ENCODE measurements around the gene KANSL1. TPM values are rescaled to one million over a fixed set of nuclear protein-coding genes. Genes with fewer than 3 reads are reported as not detected.

Gene KANSL1
- total RNA-seq, 1 experiment from 2014 or later: 55.5 TPM

DNA sequence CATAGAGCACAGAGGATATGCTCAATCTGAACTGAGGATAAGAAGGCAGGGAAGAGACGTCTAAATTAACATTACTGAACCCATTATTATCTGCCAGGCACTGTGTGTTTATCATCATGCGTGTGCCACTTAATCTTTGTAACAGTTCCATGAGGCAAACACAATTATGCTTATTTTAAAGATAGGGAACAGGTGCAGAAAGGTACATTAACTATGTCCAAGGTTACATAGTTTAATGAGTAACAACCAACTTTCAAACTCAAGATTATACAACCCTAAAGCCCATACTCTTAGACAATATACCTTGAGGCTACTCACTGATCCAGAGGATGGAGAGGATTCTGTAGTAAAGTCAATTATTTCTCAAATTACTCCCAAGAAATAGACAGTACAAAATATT is 151.0 kb downstream of the KANSL1 start:
- POLR2A ChIA-PET: no interaction called here
- DNase-seq (ENCODE audit: low read depth, low spot score): no peak
- Histone ChIP-seq H3K9me3 (ENCODE audit: control insufficient read depth, insufficient read depth, low read depth, low read length) (no peaks in the 10 kb centered on the region), H3K36me3 (ENCODE audit: control insufficient read depth, insufficient read depth, low read length) (peaks cover 21% of the 10 kb centered on the region), H3K4me3 (ENCODE audit: low read depth in 2 of 2, low read length in 2 of 2) (no peak overlapping the region), H3K27me3 (ENCODE audit: control insufficient read depth, insufficient read depth, low read length) (no peaks in the 10 kb centered on the region), H3K4me1 (ENCODE audit: control insufficient read depth, insufficient read depth, low read length) (no peaks in the 10 kb centered on the region; the same call in 1 of the 2 replicates), H3K27ac (ENCODE audit: low read length) (no peak overlapping the region)
- CTCF ChIA-PET: no interaction called here
- ATAC-seq: no peak
- TF ChIP-seq TCF7L2 (IDR thresholded peaks at IDR 0.05; ENCODE audit: low read depth, low read length): no peak
- no peak for TF ChIP-seq SIN3A (IDR thresholded peaks at IDR 0.05; ENCODE audit: borderline replicate concordance, insufficient read depth, low read depth, low read length)
- no peak for TF ChIP-seq POLR2AphosphoS5 (IDR thresholded peaks at IDR 0.05; ENCODE audit: low read depth, low read length)
- TF ChIP-seq, protein P1, sequence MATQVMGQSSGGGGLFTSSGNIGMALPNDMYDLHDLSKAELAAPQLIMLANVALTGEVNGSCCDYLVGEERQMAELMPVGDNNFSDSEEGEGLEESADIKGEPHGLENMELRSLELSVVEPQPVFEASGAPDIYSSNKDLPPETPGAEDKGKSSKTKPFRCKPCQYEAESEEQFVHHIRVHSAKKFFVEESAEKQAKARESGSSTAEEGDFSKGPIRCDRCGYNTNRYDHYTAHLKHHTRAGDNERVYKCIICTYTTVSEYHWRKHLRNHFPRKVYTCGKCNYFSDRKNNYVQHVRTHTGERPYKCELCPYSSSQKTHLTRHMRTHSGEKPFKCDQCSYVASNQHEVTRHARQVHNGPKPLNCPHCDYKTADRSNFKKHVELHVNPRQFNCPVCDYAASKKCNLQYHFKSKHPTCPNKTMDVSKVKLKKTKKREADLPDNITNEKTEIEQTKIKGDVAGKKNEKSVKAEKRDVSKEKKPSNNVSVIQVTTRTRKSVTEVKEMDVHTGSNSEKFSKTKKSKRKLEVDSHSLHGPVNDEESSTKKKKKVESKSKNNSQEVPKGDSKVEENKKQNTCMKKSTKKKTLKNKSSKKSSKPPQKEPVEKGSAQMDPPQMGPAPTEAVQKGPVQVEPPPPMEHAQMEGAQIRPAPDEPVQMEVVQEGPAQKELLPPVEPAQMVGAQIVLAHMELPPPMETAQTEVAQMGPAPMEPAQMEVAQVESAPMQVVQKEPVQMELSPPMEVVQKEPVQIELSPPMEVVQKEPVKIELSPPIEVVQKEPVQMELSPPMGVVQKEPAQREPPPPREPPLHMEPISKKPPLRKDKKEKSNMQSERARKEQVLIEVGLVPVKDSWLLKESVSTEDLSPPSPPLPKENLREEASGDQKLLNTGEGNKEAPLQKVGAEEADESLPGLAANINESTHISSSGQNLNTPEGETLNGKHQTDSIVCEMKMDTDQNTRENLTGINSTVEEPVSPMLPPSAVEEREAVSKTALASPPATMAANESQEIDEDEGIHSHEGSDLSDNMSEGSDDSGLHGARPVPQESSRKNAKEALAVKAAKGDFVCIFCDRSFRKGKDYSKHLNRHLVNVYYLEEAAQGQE (IDR thresholded peaks at IDR 0.05; ENCODE audit: insufficient read depth in 1 of 2, low read depth in 2 of 2, low read length in 1 of 2): no peak
- TF ChIP-seq, protein P2, sequence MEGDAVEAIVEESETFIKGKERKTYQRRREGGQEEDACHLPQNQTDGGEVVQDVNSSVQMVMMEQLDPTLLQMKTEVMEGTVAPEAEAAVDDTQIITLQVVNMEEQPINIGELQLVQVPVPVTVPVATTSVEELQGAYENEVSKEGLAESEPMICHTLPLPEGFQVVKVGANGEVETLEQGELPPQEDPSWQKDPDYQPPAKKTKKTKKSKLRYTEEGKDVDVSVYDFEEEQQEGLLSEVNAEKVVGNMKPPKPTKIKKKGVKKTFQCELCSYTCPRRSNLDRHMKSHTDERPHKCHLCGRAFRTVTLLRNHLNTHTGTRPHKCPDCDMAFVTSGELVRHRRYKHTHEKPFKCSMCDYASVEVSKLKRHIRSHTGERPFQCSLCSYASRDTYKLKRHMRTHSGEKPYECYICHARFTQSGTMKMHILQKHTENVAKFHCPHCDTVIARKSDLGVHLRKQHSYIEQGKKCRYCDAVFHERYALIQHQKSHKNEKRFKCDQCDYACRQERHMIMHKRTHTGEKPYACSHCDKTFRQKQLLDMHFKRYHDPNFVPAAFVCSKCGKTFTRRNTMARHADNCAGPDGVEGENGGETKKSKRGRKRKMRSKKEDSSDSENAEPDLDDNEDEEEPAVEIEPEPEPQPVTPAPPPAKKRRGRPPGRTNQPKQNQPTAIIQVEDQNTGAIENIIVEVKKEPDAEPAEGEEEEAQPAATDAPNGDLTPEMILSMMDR (IDR thresholded peaks at IDR 0.05): no peak
- in situ Hi-C loops (cut with HindIII; ENCODE audit: low pct_unique_long_range_greater_than_20kb, low sequenced_read_pairs) (no loop called here), intact Hi-C loops (cut with micrococcal nuclease; ENCODE audit: unreplicated experiment) (loop anchor here (10.0 kb wide), 1 partner anchor 153 kb away; the partner anchor contains the start of gene KANSL1)
- BruUV-seq (replicated peaks): TSS peak; percentile 15

DNA sequence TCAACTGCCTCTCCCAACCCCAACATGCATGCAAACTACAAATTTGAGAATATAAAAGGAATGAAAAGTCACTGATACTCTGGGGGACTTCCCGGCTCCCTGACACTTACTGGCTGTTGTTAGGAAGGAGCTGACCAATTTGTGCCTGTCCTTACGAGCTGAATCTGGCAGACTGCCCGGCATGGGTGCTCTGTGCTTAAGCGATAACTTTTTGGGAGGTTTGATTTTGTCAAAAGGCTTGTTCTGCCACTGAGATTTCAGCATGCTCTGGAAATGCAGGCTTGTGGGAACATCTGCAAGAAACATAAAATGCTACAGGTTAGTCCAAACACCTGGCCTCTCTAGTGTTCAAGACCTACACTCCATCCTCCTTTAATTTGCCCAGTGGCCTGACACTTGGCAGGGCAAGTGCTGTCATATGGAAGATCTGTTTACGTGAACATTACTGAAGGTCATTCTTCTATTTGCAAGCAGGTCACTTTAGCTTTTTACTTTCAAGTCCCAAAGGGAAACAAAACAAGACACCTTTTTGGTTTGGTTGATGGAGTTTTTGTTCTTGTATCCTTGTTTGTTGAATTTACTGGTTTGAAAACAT is 153.5 kb downstream of the KANSL1 start:
- TF ChIP-seq, protein P2 (IDR thresholded peaks at IDR 0.05): no peak
- TF ChIP-seq, protein P1 (IDR thresholded peaks at IDR 0.05; ENCODE audit: insufficient read depth in 1 of 2, low read depth in 2 of 2, low read length in 1 of 2): no peak
- TF ChIP-seq POLR2AphosphoS5 (IDR thresholded peaks at IDR 0.05; ENCODE audit: low read depth, low read length): no peak
- TF ChIP-seq TCF7L2 (IDR thresholded peaks at IDR 0.05; ENCODE audit: low read depth, low read length): no peak
- TF ChIP-seq SIN3A (IDR thresholded peaks at IDR 0.05; ENCODE audit: borderline replicate concordance, insufficient read depth, low read depth, low read length): no peak
- ATAC-seq: no peak
- Histone ChIP-seq H3K4me1 (ENCODE audit: control insufficient read depth, insufficient read depth, low read length) (no peaks in the 10 kb centered on the region; the same call in 1 of the 2 replicates), H3K4me3 (ENCODE audit: low read depth in 2 of 2, low read length in 2 of 2) (no peak overlapping the region), H3K27me3 (ENCODE audit: control insufficient read depth, insufficient read depth, low read length) (no peaks in the 10 kb centered on the region), H3K36me3 (ENCODE audit: control insufficient read depth, insufficient read depth, low read length) (peaks cover 27% of the 10 kb centered on the region), H3K27ac (ENCODE audit: low read length) (no peak overlapping the region), H3K9me3 (ENCODE audit: control insufficient read depth, insufficient read depth, low read depth, low read length) (no peaks in the 10 kb centered on the region)
- no peak for DNase-seq (ENCODE audit: low read depth, low spot score)
- ChIA-PET POLR2A (no interaction called here), CTCF (interaction anchor here (0.6 kb wide), 1 partner anchor 207 kb away, joined by 5 read pairs; no protein-coding TSS in a partner anchor)
- no TSS peak for BruUV-seq (replicated peaks)
- in situ Hi-C loops (cut with HindIII; ENCODE audit: low pct_unique_long_range_greater_than_20kb, low sequenced_read_pairs) (no loop called here), intact Hi-C loops (cut with micrococcal nuclease; ENCODE audit: unreplicated experiment) (loop anchor here (10.0 kb wide), 1 partner anchor 155 kb away; the partner anchor contains the start of gene KANSL1)
